H1 (cell line): ENCODE measurements around the gene PTPRR. TPM values are rescaled to one million over a fixed set of nuclear protein-coding genes. Genes with fewer than 3 reads are reported as not detected.
A peak's percentile ranks its signal among the peaks of the same experiment; 100 is the strongest.

Experiments used
- CTCF ChIA-PET: fragments of 300-600 bp; sonication (Branson Sonifier 250); formaldehyde crosslinking; loops from one replicate; lab custom pipeline; 2021; ENCODE audit not compliant: partially characterized antibody; lab: Charles Lee
- POLR2A ChIA-PET: fragments of 300-600 bp; sonication (Branson Sonifier 250); formaldehyde crosslinking; loops from one replicate; lab custom pipeline; 2021; ENCODE audit warnings: inconsistent platforms; ENCODE audit not compliant: partially characterized antibody; lab: Charles Lee
- DNase-seq, 2 experiments: peaks; one replicate each; pipeline versions ENCODE4 v3.0.0 to v3.0.0-alpha.2; 2010 to 2022; ENCODE audit warnings: low spot score in 2 of 2, low read depth in 1 of 2, mixed read lengths in 1 of 2
- FAIRE-seq: peaks from 2 replicates; lab custom pipeline; 2011; peaks lifted over from hg19 to GRCh38; lab: Jason Lieb, UNC
- H2AFZ ChIP-seq: 2 replicates; pipeline ENCODE4 v1.8.1; 2012; ENCODE audit warnings: low read length, inconsistent platforms
- H2AK5ac ChIP-seq: 2 replicates; pipeline ENCODE4 v1.6.1; 2013; ENCODE audit warnings: low read depth, low read length
- H2BK120ac ChIP-seq: replicated peaks from 2 replicates; pipeline ENCODE3; 2013; ENCODE audit warnings: low read depth, low read length, inconsistent platforms
- H2BK12ac ChIP-seq: 2 replicates; pipeline ENCODE4 v1.6.1; 2013; ENCODE audit warnings: low read depth, low read length
- H2BK15ac ChIP-seq: 2 replicates; pipeline ENCODE4 v1.6.1; 2013; ENCODE audit warnings: low read length
- H2BK20ac ChIP-seq: 2 replicates; pipeline ENCODE4 v1.6.1; 2013; ENCODE audit warnings: low read length
- H2BK5ac ChIP-seq: 2 replicates; pipeline ENCODE4 v1.6.1; 2013; ENCODE audit warnings: low read depth, low read length
- H3K14ac ChIP-seq: 2 replicates; pipeline ENCODE4 v1.6.1; 2013; ENCODE audit warnings: inconsistent platforms; ENCODE audit not compliant: insufficient read length
- H3K18ac ChIP-seq: 2 replicates; pipeline ENCODE4 v1.6.1; 2013; ENCODE audit warnings: low read length; ENCODE audit errors: extremely low read depth
- H3K23ac ChIP-seq: 2 replicates; pipeline ENCODE4 v1.6.1; 2013; ENCODE audit warnings: inconsistent platforms; ENCODE audit not compliant: insufficient read length
- H3K23me2 ChIP-seq: 2 replicates; pipeline ENCODE4 v1.6.1; 2013; ENCODE audit warnings: low read depth, low read length
- H3K27ac ChIP-seq: 2 replicates; pipeline ENCODE4 v1.6.1; 2011; ENCODE audit warnings: low read depth, low read length, inconsistent platforms
- H3K27me3 ChIP-seq, 4 experiments: replicated peaks in 1 of 4; 1 replicate in 1 of 4; 2 replicates in 3 of 4; pipeline versions ENCODE4 v1.6.1 to v1.8.1; 2011 to 2013; ENCODE audit warnings: low read length in 3 of 4, mild to moderate bottlenecking in 3 of 4, inconsistent platforms in 2 of 4, mixed read lengths in 2 of 4, moderate library complexity in 1 of 4; ENCODE audit not compliant: control insufficient read depth in 3 of 4, insufficient read depth in 3 of 4; ENCODE audit errors: extremely low read depth in 1 of 4
- H3K36me3 ChIP-seq, 4 experiments: 2 replicates each; pipeline versions ENCODE4 v1.6.1 to v1.8.1; 2011 to 2013; ENCODE audit warnings: mild to moderate bottlenecking in 4 of 4, low read length in 3 of 4, moderate library complexity in 2 of 4, control low read depth in 1 of 4, inconsistent platforms in 1 of 4; ENCODE audit not compliant: insufficient read depth in 4 of 4, control insufficient read depth in 2 of 4
- H3K4ac ChIP-seq: replicated peaks from 2 replicates; pipeline ENCODE3; 2013; ENCODE audit warnings: low read length, low read depth, mixed read lengths, inconsistent platforms; ENCODE audit not compliant: insufficient read length
- H3K4me1 ChIP-seq, 4 experiments: replicated peaks in 1 of 4; 1 replicate in 1 of 4; 2 replicates in 3 of 4; pipeline versions ENCODE4 v1.6.1 to v1.8.1; 2011 to 2013; ENCODE audit warnings: low read length in 3 of 4, inconsistent platforms in 2 of 4, mixed read lengths in 1 of 4; ENCODE audit not compliant: insufficient read depth in 4 of 4, control insufficient read depth in 3 of 4
- H3K4me2 ChIP-seq, 2 experiments: 2 replicates each; pipeline versions ENCODE4 v1.6.1 to v1.8.1; 2011 to 2013; ENCODE audit warnings: low read depth in 2 of 2, low read length in 2 of 2, control low read depth in 1 of 2, inconsistent platforms in 1 of 2, mild to moderate bottlenecking in 1 of 2; ENCODE audit not compliant: insufficient read depth in 1 of 2
- H3K4me3 ChIP-seq, 4 experiments: fragments of 200-600, 300-600 bp in 1 of 4; sonication (generic), shearing (Covaris generic), sonication (Bioruptor Twin) in 1 of 4; 2 replicates each; pipeline versions ENCODE4 v1.5.1 to v1.8.1; 2011 to 2016; ENCODE audit warnings: low read length in 4 of 4, low read depth in 3 of 4, control low read depth in 2 of 4, inconsistent platforms in 2 of 4, mild to moderate bottlenecking in 2 of 4, mixed read lengths in 1 of 4, moderate library complexity in 1 of 4; ENCODE audit not compliant: insufficient read depth in 2 of 4; ENCODE audit errors: extremely low read depth in 1 of 4
- H3K56ac ChIP-seq: replicated peaks from 2 replicates; pipeline ENCODE3; 2013; ENCODE audit warnings: low read depth, mild to moderate bottlenecking, mixed read lengths, low read length, inconsistent platforms; ENCODE audit not compliant: insufficient read length
- H3K79me1 ChIP-seq: 2 replicates; pipeline ENCODE4 v1.6.1; 2013; ENCODE audit warnings: low read depth, low read length, control low read depth
- H3K79me2 ChIP-seq, 2 experiments: 2 replicates each; pipeline versions ENCODE4 v1.6.1 to v1.8.1; 2012 to 2013; ENCODE audit warnings: low read length in 2 of 2, mild to moderate bottlenecking in 2 of 2, inconsistent platforms in 1 of 2; ENCODE audit not compliant: insufficient read depth in 2 of 2, control insufficient read depth in 1 of 2
- H3K9ac ChIP-seq, 4 experiments: replicated peaks in 1 of 4; 1 replicate in 1 of 4; 2 replicates in 3 of 4; pipeline versions ENCODE4 v1.6.1 to v1.8.1; 2011 to 2013; ENCODE audit warnings: low read depth in 3 of 4, low read length in 3 of 4, control low read depth in 2 of 4, mild to moderate bottlenecking in 2 of 4, moderate library complexity in 2 of 4, inconsistent platforms in 1 of 4; ENCODE audit errors: extremely low read depth in 1 of 4
- H3K9me3 ChIP-seq, 2 experiments: 2 replicates each; pipeline versions ENCODE4 v1.6.1 to v1.8.1; 2012 to 2013; ENCODE audit warnings: mild to moderate bottlenecking in 2 of 2, moderate library complexity in 2 of 2, control low read depth in 1 of 2, inconsistent platforms in 1 of 2, low read depth in 1 of 2, low read length in 1 of 2, mixed read lengths in 1 of 2; ENCODE audit not compliant: insufficient read depth in 2 of 2
- H4K20me1 ChIP-seq, 2 experiments: replicated peaks in 1 of 2; 2 replicates each; pipeline versions ENCODE3 to v1.8.1; 2011 to 2013; ENCODE audit warnings: inconsistent platforms in 2 of 2, low read length in 2 of 2, mild to moderate bottlenecking in 1 of 2; ENCODE audit not compliant: insufficient read depth in 2 of 2, control insufficient read depth in 1 of 2
- H4K5ac ChIP-seq: 2 replicates; pipeline ENCODE4 v1.6.1; 2013; ENCODE audit warnings: low read length, low read depth, mixed read lengths, inconsistent platforms; ENCODE audit not compliant: insufficient read length
- H4K8ac ChIP-seq: 2 replicates; pipeline ENCODE4 v1.8.0; 2013; ENCODE audit warnings: mild to moderate bottlenecking, moderate library complexity, low read length, inconsistent platforms; ENCODE audit not compliant: insufficient read depth; ENCODE audit errors: extremely low read depth
- H4K91ac ChIP-seq: replicated peaks from 2 replicates; pipeline ENCODE3; 2013; ENCODE audit warnings: low read length, mixed read lengths, inconsistent platforms; ENCODE audit not compliant: insufficient read length
- ASH2L ChIP-seq: fragments of 200-600, 300-600 bp; sonication (generic); IDR thresholded peaks from one replicate; pipeline ENCODE4 v1.7.1; 2017; ENCODE audit warnings: low read length
- CTCF ChIP-seq, 3 experiments: IDR thresholded peaks; 1 replicate in 2 of 3; 2 replicates in 1 of 3; pipeline versions ENCODE4 v1.5.1 to v1.6.1; 2011; ENCODE audit warnings: low read length in 3 of 3, mild to moderate bottlenecking in 3 of 3, inconsistent platforms in 2 of 3, low read depth in 1 of 3, moderate library complexity in 1 of 3; ENCODE audit not compliant: insufficient read depth in 1 of 3; ENCODE audit errors: control extremely low read depth in 1 of 3
- EP300 ChIP-seq, 2 experiments: IDR thresholded peaks; 1 replicate in 1 of 2; 2 replicates in 1 of 2; pipeline ENCODE4 v1.6.1; 2011 to 2012; ENCODE audit warnings: low read depth in 2 of 2, low read length in 2 of 2, mild to moderate bottlenecking in 2 of 2, borderline replicate concordance in 1 of 2, inconsistent platforms in 1 of 2, moderate library complexity in 1 of 2
- GTF2F1 ChIP-seq: IDR thresholded peaks from 2 replicates; pipeline ENCODE4 v1.6.1; 2012; ENCODE audit warnings: low read depth, low read length, improper control_type of control experiment, borderline replicate concordance
- MAX ChIP-seq: IDR thresholded peaks from 2 replicates; pipeline ENCODE4 v1.6.1; 2012; ENCODE audit warnings: inconsistent platforms
- NRF1 ChIP-seq: IDR thresholded peaks from 2 replicates; pipeline ENCODE4 v1.6.1; 2011; ENCODE audit warnings: mild to moderate bottlenecking, low read depth, low read length, improper control_type of control experiment
- POU5F1 ChIP-seq: IDR thresholded peaks from 2 replicates; pipeline ENCODE4 v1.6.1; 2011; ENCODE audit warnings: low read depth, mild to moderate bottlenecking, low read length, moderate library complexity
- RBBP5 ChIP-seq: IDR thresholded peaks from 2 replicates; pipeline ENCODE4 v1.7.1; 2012; ENCODE audit warnings: low read depth, mild to moderate bottlenecking, inconsistent platforms, low read length, moderate library complexity, borderline replicate concordance
- SUZ12 ChIP-seq: fragments of 200-600 bp; sonication (generic); IDR thresholded peaks from 2 replicates; pipeline ENCODE4 v1.6.1; 2012; ENCODE audit warnings: mild to moderate bottlenecking, inconsistent platforms, low read length, moderate library complexity, mixed read lengths
- TAF7 ChIP-seq: optimal IDR thresholded peaks from 2 replicates; pipeline ENCODE3; 2011; ENCODE audit warnings: low read depth, mild to moderate bottlenecking, inconsistent platforms, low read length, moderate library complexity, borderline replicate concordance
- TCF12 ChIP-seq: IDR thresholded peaks from 2 replicates; pipeline ENCODE4 v1.6.1; 2011; ENCODE audit warnings: low read depth, mild to moderate bottlenecking, low read length
- YY1 ChIP-seq: IDR thresholded peaks from 2 replicates; pipeline ENCODE4 v1.6.1; 2011; ENCODE audit warnings: low read depth, mild to moderate bottlenecking, low read length
- WGBS, 2 experiments: shearing (Covaris generic) in 1 of 2; methylation state at CpG; one replicate each; pipeline versions ENCODE4 v1.1.6 to v1.1.7; 2013 to 2015; ENCODE audit warnings: low lambda C conversion rate in 2 of 2, mixed read lengths in 2 of 2, inconsistent platforms in 1 of 2, low coverage in 1 of 2, missing lambda C conversion rate in 1 of 2; ENCODE audit not compliant: insufficient replicate concordance in 2 of 2, insufficient coverage in 1 of 2, insufficient read length in 1 of 2; ENCODE audit errors: extremely low coverage in 1 of 2, missing lambda C conversion rate in 1 of 2; 5-methylcytosine and 5-hydroxymethylcytosine counted together
- polyA plus RNA-seq, 7 experiments: library from polyadenylated mRNA; depleted of rRNA in 3 of 7; stranded (reverse) in 5 of 7; unstranded in 2 of 7; fragments of >200 nt in 5 of 7; fragments of 200-250 nt in 2 of 7; gene quantifications; 1 replicate in 5 of 7; 2 replicates in 1 of 7; 4 replicates in 1 of 7; pipeline versions ENCODE4 v1.2.1 to v1.2.3, GENCODE V29; 2011 to 2013; ENCODE audit warnings: missing spikeins in 2 of 7, mixed read lengths in 2 of 7
- total RNA-seq: library from RNA; stranded (reverse); fragmentation: NEBNext Ultra II Directional; extraction: Animal tissue kit (Norgen Biotek cat#: 25700); gene quantifications from 2 replicates; pipeline ENCODE4 v1.2.1, GENCODE V29; 2021

PTPRR gene
- total and polyA plus RNA-seq, 2 of the 8 experiments (the other 6 are each of a cell fraction or from before 2014, with no cell fraction given) = 0.07 to 0.35 TPM

- Histone ChIP-seq H3K4me1 (no peaks in the 10 kb centered on the region), H3K27me3 (no peaks in the 10 kb centered on the region), H2AFZ (0 out of 2 replicates have a peak overlapping the region, but pooled peaks have one; percentile 46), H4K20me1 (no peaks in the 10 kb centered on the region), H2BK20ac (no peak overlapping the region), H2AK5ac (no peak overlapping the region), H3K56ac (no peak overlapping the region), H4K5ac (no peak overlapping the region), H3K18ac (no peak overlapping the region), H3K14ac (no peak overlapping the region), H3K79me1 (no peaks in the 10 kb centered on the region), H3K79me2 (no peaks in the 10 kb centered on the region), H3K4me2 (no peak overlapping the region), H2BK5ac (no peak overlapping the region), H2BK120ac (no peak overlapping the region), H3K9me3 (no peaks in the 10 kb centered on the region), H3K36me3 (no peaks in the 10 kb centered on the region), H3K4ac (no peak overlapping the region), H2BK15ac (no peak overlapping the region), H4K91ac (no peak overlapping the region), H2BK12ac (no peak overlapping the region), H3K9ac (no peak overlapping the region), H3K4me3 (no peak overlapping the region), H3K27ac (no peak overlapping the region), H3K23ac (no peak overlapping the region), H3K23me2 (no peaks in the 10 kb centered on the region), H4K8ac (no peak overlapping the region)
- CTCF ChIA-PET = no interaction called here
- FAIRE-seq (no peak), DNase-seq (no peak)
- POLR2A ChIA-PET = no interaction called here
- WGBS, 2 experiments = 100% methylated on average over 1 of the region's 1 CpG; no CpG with 5 or more reads in 1 of the 2 experiments
- TF ChIP-seq RBBP5 (no peak), CTCF (IDR thresholded peaks at IDR 0.05; ENCODE audit: control extremely low read depth in 1 of 3, insufficient read depth in 1 of 3, low read depth in 1 of 3, low read length in 3 of 3) (no peak), EP300 (IDR thresholded peaks at IDR 0.05; ENCODE audit: borderline replicate concordance in 1 of 2, low read depth in 2 of 2, low read length in 2 of 2) (no peak), TAF7 (no peak), SUZ12 (no peak), TCF12 (no peak), MAX (no peak), NRF1 (no peak), ASH2L (no peak), POU5F1 (no peak), YY1 (no peak), GTF2F1 (no peak)
Observed at GRCh38 chr12:70842136-70842535, 78.4 kb downstream of the PTPRR start.
